GM21529 (cell line): ENCODE results near the gene GIT1.

Experiments
- ATAC-seq: cut with Tn5 transposase; IDR thresholded peaks from one replicate; pipeline ENCODE4 v1.9.1; 2021; ENCODE audit not compliant: unreplicated experiment

Gene GIT1

GRCh38 chr17:29581583-29582253, 7.7 kb downstream of the GIT1 start:
- ATAC-seq: no peak

DNA sequence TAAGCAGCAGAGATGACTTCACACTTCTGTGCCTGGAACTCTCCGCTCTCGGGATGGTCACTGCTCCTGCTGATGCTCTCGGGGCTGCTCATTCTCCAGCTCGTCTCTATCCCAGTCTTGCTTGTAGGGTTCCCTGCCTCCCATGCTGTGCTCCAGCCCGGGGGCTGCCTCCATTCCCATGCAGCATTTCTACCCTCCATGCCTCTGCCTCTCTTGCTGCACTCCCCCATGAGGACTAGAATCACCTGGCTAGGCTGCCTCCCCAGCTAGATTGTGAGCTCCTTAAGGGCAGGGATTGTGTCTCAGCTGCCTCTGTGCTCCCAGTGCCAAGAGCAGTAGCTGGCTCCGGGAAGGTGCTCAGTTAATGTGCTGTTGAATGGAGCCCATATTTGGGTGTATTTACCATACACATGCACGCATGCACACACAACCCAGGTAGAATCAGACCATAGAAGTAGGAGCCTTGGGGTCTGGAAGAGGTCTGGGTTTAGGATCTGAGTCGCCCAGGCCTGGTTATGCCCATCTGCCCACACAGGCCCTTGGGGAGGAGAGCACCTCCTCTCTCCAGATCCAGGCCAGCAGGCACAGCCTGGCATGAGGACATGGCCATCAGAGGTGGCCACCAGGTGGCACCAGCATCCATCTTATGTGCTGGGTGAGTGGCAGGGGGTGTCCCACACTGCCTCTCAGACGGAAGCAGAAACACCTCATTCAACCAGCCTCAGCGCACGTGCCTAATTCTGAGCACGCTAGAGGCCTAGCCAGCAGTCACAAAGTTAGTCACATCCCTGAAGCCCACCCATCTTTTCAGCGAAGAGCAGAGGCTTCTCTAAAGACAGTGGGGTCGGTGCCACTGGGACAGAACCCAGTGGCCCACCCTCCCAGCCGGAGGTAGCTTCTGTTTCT, 9.3 kb downstream of the GIT1 start:
- ATAC-seq: peak; percentile 84

DNA sequence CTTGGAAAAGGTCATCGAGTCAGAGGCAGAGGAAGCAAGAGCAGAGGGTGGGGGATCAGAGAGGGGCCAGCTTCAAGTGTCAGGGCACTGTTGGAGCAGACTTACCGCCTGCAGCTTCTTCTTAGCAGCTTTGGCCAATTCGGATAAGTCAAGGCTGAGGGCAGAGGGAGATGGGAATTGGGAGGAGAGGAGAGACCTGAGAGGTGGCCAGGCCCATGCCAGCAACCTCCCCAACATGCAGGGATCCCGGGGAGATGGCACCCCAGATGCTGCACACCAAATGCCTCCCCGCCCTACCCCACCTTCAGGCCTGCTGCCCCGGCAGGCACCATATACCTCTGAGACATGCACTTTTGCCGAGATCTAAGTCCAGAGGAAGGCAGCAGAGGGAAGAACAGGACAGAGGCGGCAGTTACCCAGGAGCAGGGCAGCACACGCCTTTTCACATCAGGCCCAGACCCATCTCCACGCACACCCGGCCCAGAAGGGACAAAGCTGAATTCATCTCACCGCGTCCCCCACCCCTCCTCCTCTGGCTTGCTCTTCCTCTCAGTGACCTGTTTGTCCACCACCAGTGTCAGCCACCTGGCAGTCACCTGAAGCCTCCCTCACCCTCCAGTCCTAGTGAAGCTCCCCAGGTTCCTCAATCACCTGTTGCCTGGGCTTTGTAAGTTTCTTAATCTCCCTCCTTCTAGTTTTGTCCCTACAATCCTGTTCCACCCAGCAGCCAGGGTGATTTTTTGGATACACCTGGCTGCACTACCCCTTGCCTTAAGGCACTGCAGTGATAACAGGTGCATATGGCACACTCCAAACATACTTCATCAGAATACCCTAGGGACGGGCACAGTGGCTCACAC, 10.6 kb downstream of the GIT1 start:
- no peak for ATAC-seq

DNA sequence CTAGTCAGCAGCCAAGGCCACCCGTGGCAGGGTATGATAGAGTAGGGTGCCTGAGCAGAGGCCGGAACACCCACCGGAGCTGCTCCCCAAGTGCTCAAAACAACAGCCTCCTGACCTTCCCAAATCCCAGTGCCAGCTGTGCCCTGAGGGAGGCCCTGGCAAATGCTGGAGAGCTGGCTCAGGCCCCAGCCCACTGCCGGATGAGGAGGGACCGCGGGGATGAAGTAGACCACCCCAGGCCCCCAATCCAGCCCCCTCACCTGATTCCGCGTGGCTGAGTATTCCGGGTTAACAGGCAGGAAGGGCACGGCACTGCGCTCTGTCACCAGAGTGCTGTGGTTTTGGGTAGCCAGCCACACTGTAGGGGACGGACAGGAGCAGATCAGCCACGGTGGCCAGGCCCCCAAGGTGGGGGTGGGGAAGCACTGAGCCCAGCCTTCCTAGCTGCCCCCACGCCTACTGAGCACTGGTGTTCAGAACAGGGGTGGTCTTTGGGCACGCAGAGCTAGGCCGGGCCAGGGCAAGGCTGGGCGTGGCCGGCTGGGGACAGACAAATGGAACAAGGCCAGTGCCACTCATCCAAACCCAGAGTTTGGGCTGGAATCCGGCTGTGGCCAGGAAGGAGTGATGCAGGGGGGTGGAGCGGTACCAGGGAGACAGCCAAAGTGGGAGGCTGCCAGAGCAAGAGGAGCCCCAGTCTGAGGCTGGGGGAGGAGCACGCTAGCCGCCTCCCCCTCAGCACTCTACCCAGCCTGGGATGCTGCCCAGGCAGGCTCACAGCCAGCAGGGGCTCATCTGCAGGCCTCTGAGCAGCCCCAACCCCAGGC, 11.8 kb downstream of the GIT1 start:
- ATAC-seq: no peak

- no peak for ATAC-seq
Observed at GRCh38 chr17:29577001-29577370, 12.5 kb downstream of the GIT1 start.

DNA sequence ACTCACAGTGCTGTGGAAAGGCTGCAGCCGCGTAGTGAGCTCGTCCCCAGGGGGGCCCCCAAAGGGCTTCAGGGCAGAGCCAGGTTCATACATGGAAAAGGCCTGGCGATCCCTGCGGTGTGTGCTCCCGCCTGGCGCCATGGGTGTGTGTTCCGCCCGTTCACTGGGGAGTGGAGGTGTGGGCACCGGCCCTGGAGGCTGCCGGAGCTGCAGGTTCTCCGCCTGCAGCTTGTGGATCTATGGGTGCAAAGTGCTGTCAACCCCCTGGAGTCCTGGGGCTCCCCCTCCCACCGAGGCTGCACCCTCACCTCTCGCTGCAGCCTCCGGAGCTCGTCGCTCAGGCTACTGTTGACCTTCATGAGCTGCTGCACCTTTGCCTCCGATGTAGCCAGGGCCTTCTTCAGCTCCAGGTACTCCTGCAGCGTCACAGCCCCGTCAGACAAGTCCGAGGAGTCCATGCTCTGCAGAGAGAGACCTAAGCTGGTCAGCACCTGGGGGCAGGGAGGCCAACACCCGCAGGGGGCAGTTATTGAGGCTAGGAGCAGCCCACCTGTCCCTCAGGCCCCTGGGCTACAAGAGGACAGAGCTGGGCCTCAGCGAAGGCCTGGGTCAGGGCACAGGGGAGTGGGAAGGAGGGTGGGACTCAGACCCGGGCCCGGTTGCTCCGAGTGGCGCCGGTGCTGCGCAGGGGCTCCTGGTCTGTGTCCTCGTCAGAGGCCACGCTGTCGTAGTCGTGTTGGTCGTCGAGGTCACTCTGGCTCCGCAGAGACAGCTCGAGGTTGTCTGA, 13.0 kb downstream of the GIT1 start:
- no peak for ATAC-seq

DNA sequence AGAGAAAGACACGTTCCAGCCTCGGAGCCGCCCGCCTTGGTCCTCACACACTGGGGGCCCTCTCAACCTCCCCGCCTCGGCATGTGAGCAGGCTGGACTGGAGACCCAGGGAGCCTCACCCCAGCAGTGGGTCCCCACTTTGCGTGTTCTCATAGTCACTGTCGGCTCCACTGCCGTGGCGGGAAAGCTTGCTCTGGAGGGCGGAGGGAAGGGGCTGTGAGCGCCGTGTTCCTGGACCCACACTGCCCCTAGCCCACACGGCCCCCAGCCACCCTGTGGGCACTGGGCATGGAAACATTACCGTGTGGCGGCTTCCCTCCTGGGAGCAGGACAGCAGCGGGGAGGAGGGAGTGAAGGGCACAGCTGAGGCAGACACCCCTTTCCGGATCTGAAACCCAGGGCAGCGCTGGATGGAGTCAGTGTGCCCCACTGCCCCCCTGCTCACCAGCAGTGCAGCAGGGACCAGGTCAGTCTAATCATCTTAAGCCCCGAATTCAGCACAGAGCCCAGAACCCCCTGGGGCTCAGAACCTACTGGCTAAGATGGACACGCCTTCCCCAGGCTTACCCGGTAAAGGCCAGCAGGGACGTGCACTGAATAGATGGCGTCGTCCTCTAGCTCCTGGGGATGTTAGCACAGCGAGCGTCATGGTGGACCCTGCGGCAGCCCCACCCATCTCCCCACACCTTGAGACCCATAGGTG, 13.8 kb downstream of the GIT1 start:
- no peak for ATAC-seq

DNA sequence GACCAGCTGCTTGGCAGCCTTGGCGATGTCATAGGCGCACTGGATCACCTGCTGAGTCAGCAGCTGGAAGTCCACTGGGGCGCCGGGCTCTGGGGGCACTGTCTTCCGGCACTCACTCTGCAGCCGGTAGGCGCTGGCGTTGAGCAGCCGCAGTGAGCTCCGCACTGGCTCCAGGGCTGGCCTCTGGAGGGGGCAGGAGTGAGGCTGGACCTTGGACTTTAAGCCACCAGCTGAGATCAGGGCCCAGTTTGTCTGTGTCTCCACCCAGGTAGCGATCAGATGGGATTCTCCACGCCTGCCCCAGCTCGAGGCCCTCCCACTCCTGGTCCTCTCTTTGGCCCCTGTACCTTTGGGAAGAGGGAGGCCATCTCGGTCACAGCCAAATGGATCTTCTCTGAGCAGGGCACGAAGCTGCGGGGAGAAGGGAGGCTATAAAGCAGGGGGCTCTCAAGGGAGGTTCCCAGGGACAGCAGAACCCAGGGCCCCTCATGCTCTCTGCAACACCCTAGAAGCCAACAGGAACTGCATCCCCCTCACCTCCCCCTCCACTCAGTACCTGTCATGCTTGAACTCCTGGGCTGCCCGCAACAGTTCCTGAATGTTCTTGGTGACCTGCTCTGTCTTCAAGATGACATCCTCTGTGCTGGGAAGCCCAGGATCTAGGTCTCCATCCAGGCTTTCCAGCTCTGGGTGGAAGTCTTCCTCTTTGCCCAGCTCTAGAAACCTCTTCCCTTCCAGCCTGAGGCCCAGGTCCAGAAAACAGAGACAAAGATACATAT, 14.5 kb downstream of the GIT1 start:
- no peak for ATAC-seq

DNA sequence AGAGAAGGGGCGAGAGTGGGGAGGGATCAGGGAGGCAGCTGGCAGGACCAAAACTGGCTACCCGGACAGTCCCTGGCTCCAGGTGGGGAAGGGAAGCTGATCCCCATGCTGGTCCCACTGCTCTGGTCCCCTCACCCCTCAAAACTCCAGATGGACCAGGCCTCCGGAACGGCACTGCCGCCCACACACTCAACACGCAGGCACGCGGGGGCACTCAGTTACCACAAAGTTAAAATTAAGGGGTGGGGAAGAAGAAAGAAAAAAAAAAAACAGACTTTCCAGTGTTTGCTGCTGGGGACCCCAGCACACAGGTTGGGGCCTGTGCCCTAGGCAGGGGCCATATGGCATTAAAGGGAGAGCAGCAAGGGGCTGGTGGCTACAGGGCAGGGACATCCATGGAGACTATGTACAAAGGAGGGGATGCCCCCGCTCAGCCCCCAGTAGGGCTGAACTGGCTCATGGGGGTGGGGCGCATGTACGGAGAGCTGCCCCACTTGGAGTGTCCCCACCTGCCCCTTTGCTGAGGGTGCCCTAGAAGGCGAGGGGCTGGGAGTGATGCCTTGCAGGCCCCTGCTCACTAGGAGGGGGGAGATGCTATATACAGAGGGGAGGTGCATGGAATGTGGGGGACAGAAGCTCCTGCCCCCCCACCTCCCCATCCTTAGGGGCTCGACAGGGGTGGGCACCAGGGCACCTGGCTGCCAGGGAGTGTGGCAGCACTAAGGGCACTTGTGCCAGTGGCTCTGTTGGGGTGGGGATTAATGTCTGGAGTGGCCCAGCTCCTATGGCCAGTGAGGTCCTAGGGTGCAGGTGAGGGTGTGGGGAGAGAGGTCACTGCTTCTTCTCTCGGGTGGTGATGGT, 15.3 kb downstream of the GIT1 start:
- ATAC-seq: no peak

DNA sequence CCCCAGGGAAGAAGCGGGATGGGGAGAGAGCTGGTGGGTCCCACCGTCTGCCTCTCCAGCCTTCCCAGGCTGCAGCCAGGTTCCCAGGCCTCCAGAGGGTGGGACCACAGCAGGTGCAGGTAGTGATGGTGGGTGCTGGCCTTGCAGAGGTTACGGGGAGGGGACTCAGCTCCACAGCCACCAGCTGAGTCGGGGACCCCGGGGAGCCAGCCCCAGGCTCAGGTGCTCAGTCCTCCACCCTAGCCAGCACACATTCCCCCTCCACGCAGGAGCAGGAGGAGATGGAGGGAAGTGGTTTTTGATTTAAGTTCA, 15.9 kb downstream of the GIT1 start:
- ATAC-seq: no peak

- ATAC-seq: no peak
Observed at GRCh38 chr17:29572691-29573557, 16.5 kb downstream of the GIT1 start.

DNA sequence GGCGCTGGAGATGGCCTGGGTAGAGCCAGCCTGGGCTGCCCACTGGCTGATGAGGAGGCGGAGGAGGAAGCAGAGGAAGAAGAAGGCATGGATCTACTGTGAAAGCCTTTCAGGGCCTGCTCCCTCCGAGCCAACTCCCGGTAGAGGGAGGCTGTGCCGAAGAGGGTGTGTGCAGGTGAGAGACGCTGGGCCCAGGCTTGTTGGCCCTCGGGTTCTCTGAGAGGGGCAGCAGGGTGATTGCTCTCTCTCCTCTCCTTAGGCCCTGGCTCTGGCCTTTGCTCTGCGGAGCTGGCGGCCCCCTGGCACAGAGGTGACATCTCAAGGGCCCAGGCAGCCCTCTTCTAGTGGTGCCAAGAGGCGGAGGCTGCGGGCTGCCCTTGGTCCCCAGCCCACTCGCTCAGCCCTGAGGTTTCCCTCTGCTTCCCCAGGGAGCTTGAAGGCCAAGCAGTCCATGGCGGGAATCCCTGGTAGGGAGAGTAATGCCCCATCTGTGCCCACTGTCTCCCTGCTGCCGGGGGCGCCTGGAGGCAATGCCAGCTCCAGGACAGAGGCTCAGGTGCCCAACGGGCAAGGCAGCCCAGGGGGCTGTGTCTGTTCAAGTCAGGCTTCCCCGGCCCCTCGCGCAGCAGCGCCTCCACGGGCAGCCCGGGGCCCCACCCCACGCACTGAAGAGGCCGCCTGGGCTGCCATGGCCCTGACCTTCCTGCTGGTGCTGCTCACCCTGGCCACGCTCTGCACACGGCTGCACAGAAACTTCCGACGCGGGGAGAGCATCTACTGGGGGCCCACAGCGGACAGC, 17.4 kb downstream of the GIT1 start:
- no peak for ATAC-seq

- ATAC-seq: no peak
Observed at GRCh38 chr17:29571486-29571882, 18.0 kb downstream of the GIT1 start.

- no peak for ATAC-seq
Observed at GRCh38 chr17:29570521-29570920, 18.9 kb downstream of the GIT1 start.

- ATAC-seq: no peak
Observed at GRCh38 chr17:29569245-29569950, 20.1 kb downstream of the GIT1 start.
